GM12801 (cell line): Measurements from ENCODE around the gene BAIAP2.

Source experiments
- CTCF ChIP-seq: IDR thresholded peaks from one replicate; pipeline ENCODE4 v1.5.1; 2011; ENCODE audit warnings: control low read depth; ENCODE audit not compliant: insufficient read length; ENCODE audit errors: extremely low read depth

The BAIAP2 gene

DNA sequence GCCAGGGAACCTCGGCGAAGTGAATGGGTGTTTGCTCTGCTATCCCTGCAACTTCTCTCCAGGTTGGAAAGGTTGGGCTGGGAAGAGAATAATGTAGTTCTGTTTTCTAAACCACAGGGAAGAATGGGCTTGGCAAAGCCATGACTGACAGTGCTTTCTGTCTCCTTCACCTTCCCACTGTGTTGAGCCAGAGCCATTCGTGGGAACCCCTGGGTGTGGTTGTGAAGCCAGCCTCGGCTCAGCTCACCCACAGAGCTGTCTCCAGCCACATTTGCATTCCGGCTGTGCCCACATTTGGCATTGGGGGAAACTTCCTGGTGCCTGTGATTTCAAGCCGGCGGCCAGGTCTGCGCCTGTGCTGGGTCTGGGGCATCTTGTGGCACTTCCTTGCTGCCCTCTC is 39.9 kb downstream of the BAIAP2 start:
- no peak for TF ChIP-seq CTCF

DNA sequence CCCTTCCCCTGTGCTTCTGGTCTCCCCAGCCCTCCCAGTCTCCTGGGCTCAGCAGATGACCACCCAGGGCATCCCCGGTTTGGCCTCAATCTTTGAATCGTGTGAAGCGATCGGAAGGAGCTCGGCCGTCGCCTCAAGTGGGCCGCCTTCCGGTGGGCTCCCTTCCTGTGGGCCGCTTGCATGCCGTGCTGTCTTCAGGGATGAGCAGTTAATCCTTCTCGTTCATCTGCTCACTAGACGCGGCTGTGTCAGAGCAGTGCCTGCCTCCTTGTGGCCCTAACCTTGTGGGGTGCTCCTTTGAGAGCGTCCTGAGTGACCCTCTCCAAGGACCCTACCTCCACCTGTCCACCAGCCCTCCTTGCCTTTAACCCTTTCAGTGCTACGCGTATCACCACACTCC is 40.4 kb downstream of the BAIAP2 start:
- TF ChIP-seq CTCF: no peak

DNA sequence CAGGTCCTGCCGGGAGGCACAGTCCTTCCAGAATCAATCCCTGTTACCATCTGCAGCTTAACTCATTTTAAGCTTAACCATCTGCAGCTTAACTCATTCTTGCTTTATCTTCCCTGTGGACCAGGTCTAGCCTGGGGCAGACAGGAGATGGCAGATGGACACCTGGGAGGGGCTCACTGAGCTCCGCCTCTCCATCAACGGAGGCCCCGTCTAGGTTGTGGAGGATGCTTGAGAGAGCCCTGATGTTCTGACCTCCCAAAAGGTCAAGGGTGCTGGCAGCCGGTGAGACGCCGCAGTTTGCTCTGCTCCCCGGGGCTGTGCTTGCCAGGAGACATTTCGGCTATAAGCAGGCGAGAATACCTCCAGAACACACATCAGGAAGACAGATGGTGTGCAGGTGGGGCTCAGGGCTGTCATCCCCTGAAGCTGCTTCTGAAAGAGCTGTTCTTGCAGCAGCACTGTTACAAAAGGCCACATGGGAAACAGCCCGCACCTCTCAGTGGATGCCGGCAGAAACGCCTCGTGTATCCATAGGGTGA is 41.3 kb downstream of the BAIAP2 start:
- TF ChIP-seq CTCF: no peak

DNA sequence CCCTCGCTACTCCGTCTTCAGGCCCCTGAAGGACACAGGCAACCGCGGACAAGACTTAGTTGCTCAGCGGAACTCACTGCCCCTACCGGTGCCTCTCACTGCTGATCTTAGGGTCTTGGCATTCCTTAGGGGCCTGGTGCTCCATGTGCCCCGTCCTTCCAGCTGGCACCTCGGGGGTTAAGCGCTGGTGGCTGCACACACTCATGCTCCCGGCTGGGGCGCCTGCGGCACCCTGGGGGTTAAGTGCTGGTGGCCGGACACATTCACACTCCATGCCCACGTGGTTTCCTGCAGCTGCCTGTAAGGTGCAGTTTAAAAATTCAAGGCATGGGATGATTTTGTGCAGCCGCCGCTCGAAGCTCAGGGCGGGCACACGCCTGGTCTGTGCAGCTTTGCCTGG is 45.1 kb downstream of the BAIAP2 start:
- TF ChIP-seq CTCF: no peak

DNA sequence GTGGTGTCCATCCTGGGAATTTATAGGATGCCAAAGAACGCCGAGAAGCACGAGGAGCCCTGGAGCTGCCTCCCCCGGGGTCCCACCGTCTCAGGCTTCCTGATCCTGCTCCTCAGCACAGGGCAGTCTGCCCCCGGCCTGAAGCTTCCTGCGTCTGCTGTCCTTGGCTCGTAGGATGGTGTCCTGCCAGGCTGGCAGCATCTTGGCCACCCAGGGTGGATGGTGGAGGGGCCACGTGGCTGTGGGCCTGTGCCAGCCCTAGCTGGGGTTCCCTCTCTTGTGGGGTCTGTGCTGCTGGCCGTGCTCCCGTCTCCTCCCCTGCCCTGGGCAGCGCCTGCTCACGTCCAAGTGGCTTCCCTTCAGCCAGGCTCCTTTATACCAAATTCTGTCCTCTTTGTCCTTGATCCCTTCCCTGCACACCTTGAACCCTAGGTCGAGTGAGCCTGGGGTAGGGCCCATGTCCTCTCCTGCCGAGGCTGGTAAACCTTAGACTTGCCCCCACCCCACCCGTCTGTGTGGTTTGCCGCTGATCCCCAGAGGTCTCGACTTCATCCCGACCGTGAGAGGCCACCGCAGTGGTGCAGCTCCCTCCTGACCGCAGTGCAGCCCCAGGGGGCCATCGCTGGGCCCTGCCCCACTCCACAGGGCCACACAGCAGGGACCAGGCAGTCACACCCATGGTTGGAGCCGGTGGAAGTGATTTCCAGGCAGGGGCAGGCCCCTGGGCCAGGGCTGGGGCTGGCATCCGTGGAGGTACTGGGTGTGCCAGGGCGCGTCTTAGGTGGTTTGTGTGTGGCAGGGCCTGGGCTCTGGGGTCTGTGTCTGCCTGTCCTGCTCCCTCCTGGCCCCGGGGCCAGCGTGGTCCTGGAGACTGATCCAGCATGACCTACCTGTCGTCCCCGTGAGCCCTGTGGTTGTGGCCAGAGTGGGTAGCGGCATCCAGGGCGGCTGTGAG is 46.5 kb downstream of the BAIAP2 start:
- no peak for TF ChIP-seq CTCF

DNA sequence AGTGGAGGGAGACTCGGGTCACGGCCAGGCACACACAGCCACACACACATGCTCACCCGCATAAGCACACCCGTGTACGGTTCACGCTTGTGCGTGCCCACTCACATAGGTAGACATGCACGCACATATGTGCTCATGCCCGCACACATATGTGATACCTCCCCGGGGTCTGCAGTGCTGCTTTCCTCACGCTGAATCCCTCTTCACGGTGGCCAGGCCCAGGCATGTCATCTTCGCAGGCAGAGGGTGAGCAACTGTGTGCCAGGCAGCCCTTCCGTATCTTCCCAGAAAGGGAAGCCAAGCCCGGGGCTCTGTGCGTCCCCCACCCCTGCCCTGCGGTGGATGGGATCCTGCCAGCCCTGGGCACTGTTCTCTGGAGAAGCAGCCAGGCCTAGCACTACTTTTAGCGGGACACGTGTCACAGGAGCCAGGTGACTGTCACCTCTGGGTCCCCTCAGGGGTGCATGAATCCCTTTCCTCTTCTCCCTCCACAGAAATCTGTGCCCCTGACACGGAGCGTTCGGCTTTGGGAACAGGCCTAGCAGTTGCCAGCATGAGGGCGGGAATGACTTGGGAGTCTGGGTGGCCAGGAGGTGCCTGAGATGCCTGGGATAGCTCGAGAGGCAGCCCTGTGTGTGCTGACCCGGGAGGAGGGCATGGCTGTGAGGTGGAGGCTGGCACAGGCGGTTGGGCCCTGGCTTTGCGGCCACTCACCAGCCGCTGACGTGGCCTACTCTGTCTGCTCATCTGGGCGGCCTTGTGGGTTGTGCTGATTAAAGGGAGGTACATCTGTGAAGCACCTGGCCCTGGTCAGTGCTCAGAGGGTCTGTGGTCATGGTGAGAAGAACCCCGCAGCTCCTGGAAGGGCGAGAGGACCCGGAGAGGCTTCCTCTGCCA is 47.5 kb downstream of the BAIAP2 start:
- no peak for TF ChIP-seq CTCF
